Smooth muscle cell (in vitro differentiated cells): ENCODE measurements around the gene HOXA9. TPM values are rescaled to one million over a fixed set of nuclear protein-coding genes. Genes with fewer than 3 reads are reported as not detected.
A peak's percentile ranks its signal among the peaks of the same experiment; 100 is the strongest.

Source experiments
- DNase-seq: peaks from one replicate; lab custom pipeline; 2025; ENCODE audit not compliant: unreplicated experiment; lab: John Stamatoyannopoulos, UW
- H2AFZ ChIP-seq: fragments of 200-600 bp; sonication (generic); 2 replicates; pipeline ENCODE4 v1.6.0; 2016; ENCODE audit warnings: antibody characterized with exemption, low read depth, mild to moderate bottlenecking
- H3F3A ChIP-seq: fragments of 200-600 bp; sonication (generic); 2 replicates; pipeline ENCODE4 v1.6.0; 2017; ENCODE audit warnings: antibody characterized with exemption, low read depth
- H3K27ac ChIP-seq: fragments of 200-600 bp; sonication (generic); 2 replicates; pipeline ENCODE4 v1.5.1; 2016; ENCODE audit warnings: low read depth, mild to moderate bottlenecking
- H3K27me3 ChIP-seq: fragments of 200-600 bp; sonication (generic); 2 replicates; pipeline ENCODE4 v1.6.1; 2016; ENCODE audit warnings: low read depth, mild to moderate bottlenecking
- H3K36me3 ChIP-seq: fragments of 200-600 bp; sonication (generic); 2 replicates; pipeline ENCODE4 v1.5.1; 2016; ENCODE audit warnings: low read depth
- H3K4me1 ChIP-seq: fragments of 200-600 bp; sonication (generic); 2 replicates; pipeline ENCODE4 v1.5.1; 2016; ENCODE audit warnings: low read depth
- H3K4me2 ChIP-seq: fragments of 200-600 bp; sonication (generic); 2 replicates; pipeline ENCODE4 v1.6.0; 2016; ENCODE audit warnings: mild to moderate bottlenecking
- H3K4me3 ChIP-seq: fragments of 200-600 bp; sonication (generic); 2 replicates; pipeline ENCODE4 v1.5.1; 2016; ENCODE audit warnings: mild to moderate bottlenecking
- H3K79me2 ChIP-seq: fragments of 200-600 bp; sonication (generic); 2 replicates; pipeline ENCODE4 v1.6.0; 2016; ENCODE audit warnings: low read depth, mild to moderate bottlenecking
- H3K9ac ChIP-seq: fragments of 200-600 bp; sonication (generic); 2 replicates; pipeline ENCODE4 v1.6.0; 2016; ENCODE audit warnings: low read depth
- H3K9me3 ChIP-seq: fragments of 200-600 bp; sonication (generic); replicated peaks from 2 replicates; pipeline ENCODE4 v1.5.1; 2016; ENCODE audit warnings: low read depth
- H4K20me1 ChIP-seq: fragments of 200-600 bp; sonication (generic); 2 replicates; pipeline ENCODE4 v1.6.0; 2016; ENCODE audit warnings: low read depth
- WGBS: methylation state at CpG from one replicate; pipeline ENCODE4 v1.1.7; 2016; ENCODE audit warnings: low lambda C conversion rate; 5-methylcytosine and 5-hydroxymethylcytosine counted together
- polyA plus RNA-seq: library from polyadenylated mRNA; unstranded; fragments of >200 nt; fragmentation: Nextera tagmentation; extraction: Ambion mirVana; gene quantifications from 2 replicates; pipeline ENCODE4 v1.2.1, GENCODE V29; 2016
- total RNA-seq: library from RNA; depleted of rRNA; stranded (reverse); fragments of >200 nt; gene quantifications from 2 replicates; pipeline ENCODE4 v1.2.3, GENCODE V29; 2014
- TF ChIP-seq, protein P1 (sequence below): fragments of 200-600 bp; sonication (generic); IDR thresholded peaks from 2 replicates; pipeline ENCODE4 v1.5.1; 2017; ENCODE audit warnings: borderline replicate concordance, mild to moderate bottlenecking, antibody characterized with exemption; ENCODE audit not compliant: insufficient read depth, poor library complexity, severe bottlenecking

The HOXA9 gene
- total and polyA plus RNA-seq, 2 experiments from 2014 or later: 12.6 to 35.8 TPM

DNA sequence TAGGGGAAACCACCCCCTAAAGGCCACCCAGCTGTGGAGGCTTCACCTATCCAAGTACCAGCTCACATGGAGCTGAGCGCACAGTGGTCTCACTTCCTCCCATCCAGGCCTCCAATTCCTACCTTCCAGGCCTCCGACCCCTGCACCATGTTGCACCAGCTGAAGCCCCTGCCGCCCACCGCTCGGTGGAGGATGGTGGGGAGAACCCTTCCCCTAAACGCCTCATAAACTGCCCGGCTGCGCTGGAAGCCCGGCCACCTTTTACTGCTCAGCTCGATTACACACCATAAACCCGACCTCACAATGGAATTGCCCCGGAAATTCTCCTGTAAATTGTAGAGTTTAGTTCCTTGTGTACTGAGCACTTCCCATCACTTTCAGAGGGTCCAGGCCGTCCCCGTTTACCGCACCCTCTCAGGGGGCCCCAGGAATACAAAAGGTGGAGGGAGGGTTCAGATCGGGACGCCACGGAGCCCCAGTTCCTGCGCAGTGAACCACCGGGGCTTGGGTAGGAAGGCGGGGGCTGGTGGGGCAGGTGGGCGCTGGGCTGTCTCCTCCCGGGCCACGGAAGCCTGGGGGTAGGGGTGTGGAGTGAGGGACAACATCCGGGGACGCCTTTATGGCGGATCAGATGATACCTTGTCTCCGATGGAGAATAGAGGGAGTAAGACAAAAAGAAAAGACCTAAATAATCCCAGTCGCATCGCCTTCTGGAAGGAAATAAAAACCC lies 7.5 kb downstream of the HOXA9 start:
- Histone ChIP-seq H3K4me3 (no peak overlapping the region), H3K9me3 (no peaks in the 10 kb centered on the region), H3K4me2 (no peak overlapping the region), H3K27ac (no peak overlapping the region), H3K79me2 (peaks cover 11% of the 10 kb centered on the region), H3K27me3 (peaks cover 77% of the 10 kb centered on the region), H3K36me3 (no peaks in the 10 kb centered on the region), H3F3A (no peaks in the 10 kb centered on the region), H3K4me1 (peaks cover 3% of the 10 kb centered on the region), H2AFZ (no peak overlapping the region), H4K20me1 (no peaks in the 10 kb centered on the region), H3K9ac (no peak overlapping the region)
- DNase-seq: no peak
- TF ChIP-seq, protein P1, sequence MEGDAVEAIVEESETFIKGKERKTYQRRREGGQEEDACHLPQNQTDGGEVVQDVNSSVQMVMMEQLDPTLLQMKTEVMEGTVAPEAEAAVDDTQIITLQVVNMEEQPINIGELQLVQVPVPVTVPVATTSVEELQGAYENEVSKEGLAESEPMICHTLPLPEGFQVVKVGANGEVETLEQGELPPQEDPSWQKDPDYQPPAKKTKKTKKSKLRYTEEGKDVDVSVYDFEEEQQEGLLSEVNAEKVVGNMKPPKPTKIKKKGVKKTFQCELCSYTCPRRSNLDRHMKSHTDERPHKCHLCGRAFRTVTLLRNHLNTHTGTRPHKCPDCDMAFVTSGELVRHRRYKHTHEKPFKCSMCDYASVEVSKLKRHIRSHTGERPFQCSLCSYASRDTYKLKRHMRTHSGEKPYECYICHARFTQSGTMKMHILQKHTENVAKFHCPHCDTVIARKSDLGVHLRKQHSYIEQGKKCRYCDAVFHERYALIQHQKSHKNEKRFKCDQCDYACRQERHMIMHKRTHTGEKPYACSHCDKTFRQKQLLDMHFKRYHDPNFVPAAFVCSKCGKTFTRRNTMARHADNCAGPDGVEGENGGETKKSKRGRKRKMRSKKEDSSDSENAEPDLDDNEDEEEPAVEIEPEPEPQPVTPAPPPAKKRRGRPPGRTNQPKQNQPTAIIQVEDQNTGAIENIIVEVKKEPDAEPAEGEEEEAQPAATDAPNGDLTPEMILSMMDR: no peak
- WGBS: 46% methylated on average over 30 of the region's 30 CpGs

DNA sequence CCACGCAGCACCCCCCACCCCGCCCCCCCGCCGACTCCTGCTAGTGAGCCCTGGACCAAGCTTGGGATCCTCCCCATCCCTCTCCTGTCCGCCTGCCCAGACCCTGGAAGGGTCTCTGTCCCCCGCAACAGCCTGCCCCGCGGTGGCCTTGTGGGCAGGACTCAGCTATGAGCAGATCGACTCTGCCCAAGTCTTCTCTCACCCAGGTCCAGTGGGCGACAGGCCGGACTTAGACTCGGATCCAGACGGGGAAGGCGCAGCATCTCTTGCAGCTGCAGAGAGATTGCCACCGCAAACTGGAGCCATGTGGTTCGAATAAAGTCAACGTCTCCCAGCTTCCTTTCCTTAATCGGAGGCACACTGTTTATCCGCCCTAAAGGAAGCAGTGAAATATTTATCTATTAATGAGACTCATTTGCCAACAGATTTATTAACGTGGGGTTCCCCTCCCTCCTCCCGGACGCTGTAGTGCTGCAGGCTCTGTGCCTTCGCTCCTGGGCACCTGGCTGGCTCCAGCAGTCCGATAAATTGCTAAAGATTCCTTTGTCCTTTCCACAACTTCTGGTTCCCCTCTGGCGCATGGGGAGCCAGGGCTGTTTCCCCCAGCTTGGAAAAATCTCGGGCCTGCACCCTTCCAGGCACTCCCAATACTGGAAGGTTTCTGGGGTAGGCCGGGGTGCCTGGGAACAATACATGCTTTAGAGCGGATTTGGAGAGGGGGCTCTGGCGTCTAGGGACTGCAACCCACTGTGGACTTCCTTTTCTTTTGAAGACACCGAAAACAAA lies 8.2 kb downstream of the HOXA9 start:
- Histone ChIP-seq H3K27ac (no peak overlapping the region), H2AFZ (no peak overlapping the region), H3K27me3 (peaks cover 85% of the 10 kb centered on the region), H3K9ac (no peak overlapping the region), H3K4me3 (peak overlapping the region; percentile 51), H3F3A (no peaks in the 10 kb centered on the region), H3K4me2 (peak overlapping the region; percentile 91), H3K79me2 (peaks cover 3% of the 10 kb centered on the region), H3K36me3 (no peaks in the 10 kb centered on the region), H4K20me1 (no peaks in the 10 kb centered on the region), H3K9me3 (no peaks in the 10 kb centered on the region), H3K4me1 (peaks cover 3% of the 10 kb centered on the region)
- 47% methylated on average over 27 of the region's 30 CpGs for WGBS
- TF ChIP-seq, protein P1: no peak
- DNase-seq: no peak

DNA sequence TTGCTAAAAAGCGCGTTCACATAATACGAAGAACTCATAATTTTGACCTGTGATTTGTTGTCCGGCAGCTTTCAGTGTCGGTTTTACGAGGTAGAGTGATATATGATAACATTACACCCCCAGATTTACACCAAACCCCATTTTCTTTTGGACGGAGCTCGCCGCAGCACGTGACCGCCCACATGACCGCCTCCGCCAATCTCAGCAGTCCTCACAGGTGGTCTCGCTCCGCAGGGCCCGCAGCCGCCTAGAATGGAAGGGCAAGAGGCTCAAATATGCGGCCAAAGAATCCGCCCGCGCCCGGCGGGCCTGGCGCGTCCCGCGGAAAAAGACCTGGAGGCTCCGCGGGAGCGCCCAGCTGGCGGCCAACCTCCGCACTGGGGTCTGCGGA lies 8.8 kb downstream of the HOXA9 start, which contains the start of gene HOXA7:
HOXA7 (minus strand) TSS at position 168 of the 391 bp plus-strand sequence; CDS start at position 38, 130 bp downstream.
- peak within 1 kb of the TSS; percentile 72 for H2AFZ ChIP-seq
- H3K36me3 ChIP-seq: no peaks in the 10 kb centered on the region
- H3F3A ChIP-seq: no peaks in the 10 kb centered on the region
- no peaks in the 10 kb centered on the region for H4K20me1 ChIP-seq
- peak within 1 kb of the TSS; percentile 51 for H3K4me3 ChIP-seq
- peaks cover 3% of the 10 kb centered on the region for H3K4me1 ChIP-seq
- no peaks in the 10 kb centered on the region for H3K79me2 ChIP-seq
- no peak for DNase-seq
- 11% methylated on average over 33 of the region's 33 CpGs for WGBS
- no peaks in the 10 kb centered on the region for H3K9me3 ChIP-seq
- H3K9ac ChIP-seq: no peak within 1 kb of the TSS
- peaks cover 91% of the 10 kb centered on the region for H3K27me3 ChIP-seq
- peak within 1 kb of the TSS; percentile 91 for H3K4me2 ChIP-seq
- TF ChIP-seq, protein P1: no peak
- no peak within 1 kb of the TSS for H3K27ac ChIP-seq
